IMR-90 (cell line): ENCODE measurements around the gene TENM3. TPM values are rescaled to one million over a fixed set of nuclear protein-coding genes. Genes with fewer than 3 reads are reported as not detected.

Source experiments
- ATAC-seq: fragments of 200-7000 bp; cut with Tn5 transposase; 2 replicates; pipeline ENCODE4 v1.9.1; 2020; ENCODE audit warnings: low read depth, mild to moderate bottlenecking, moderate library complexity
- BruUV-seq: library from RNA; stranded (reverse); fragments of 400-500 nt; replicated peaks from 2 replicates; lab custom pipeline; 2021; lab: Mats Ljungman, UMichigan
- CTCF ChIA-PET: fragments of 300-600 bp; formaldehyde crosslinking; extraction: SDS; loops from one replicate; lab custom pipeline; 2021; ENCODE audit warnings: antibody characterized with exemption; lab: Yijun Ruan, JAX
- POLR2A ChIA-PET: fragments of 300-600 bp; sonication (Branson Sonifier 250); formaldehyde crosslinking; loops from one replicate; lab custom pipeline; 2022; ENCODE audit warnings: antibody characterized with exemption; ENCODE audit not compliant: unreplicated experiment; lab: Charles Lee
- DNase-seq: peaks from one replicate; pipeline ENCODE4 v3.0.0; 2013
- H2AFZ ChIP-seq: replicated peaks from 2 replicates; pipeline ENCODE3; 2013; ENCODE audit warnings: low read length, mild to moderate bottlenecking; ENCODE audit not compliant: poor library complexity
- H2AK5ac ChIP-seq: 2 replicates; pipeline ENCODE4 v1.6.1; 2013; ENCODE audit warnings: low read depth, low read length, inconsistent platforms
- H2AK9ac ChIP-seq: replicated peaks from 2 replicates; pipeline ENCODE3; 2013; ENCODE audit warnings: mild to moderate bottlenecking, low read depth, low read length, moderate library complexity; ENCODE audit not compliant: poor library complexity
- H2BK120ac ChIP-seq: 2 replicates; pipeline ENCODE4 v1.6.1; 2013; ENCODE audit warnings: low read depth, low read length, inconsistent platforms
- H2BK15ac ChIP-seq: 3 replicates; pipeline ENCODE4 v1.6.1; 2013; ENCODE audit warnings: low read depth, low read length, inconsistent platforms
- H2BK20ac ChIP-seq: 2 replicates; pipeline ENCODE4 v1.6.1; 2013; ENCODE audit warnings: low read depth, mild to moderate bottlenecking, inconsistent platforms, low read length, moderate library complexity
- H2BK5ac ChIP-seq: 2 replicates; pipeline ENCODE4 v1.6.1; 2013; ENCODE audit warnings: mild to moderate bottlenecking, low read depth, low read length, inconsistent platforms; ENCODE audit not compliant: poor library complexity, severe bottlenecking
- H3K14ac ChIP-seq: replicated peaks from 2 replicates; pipeline ENCODE4 v1.6.1; 2013; ENCODE audit warnings: low read depth, low read length, inconsistent platforms
- H3K18ac ChIP-seq: 2 replicates; pipeline ENCODE4 v1.6.1; 2013; ENCODE audit warnings: low read depth, low read length, control low read depth
- H3K23ac ChIP-seq: 2 replicates; pipeline ENCODE4 v1.6.1; 2013; ENCODE audit warnings: low read depth, low read length, inconsistent platforms
- H3K27ac ChIP-seq: 2 replicates; pipeline ENCODE4 v1.5.1; 2013; ENCODE audit warnings: mild to moderate bottlenecking, control low read depth, low read length; ENCODE audit not compliant: insufficient read depth
- H3K27me3 ChIP-seq: 2 replicates; pipeline ENCODE4 v1.6.1; 2013; ENCODE audit warnings: low read length; ENCODE audit not compliant: control insufficient read depth, insufficient read depth
- H3K36me3 ChIP-seq: 2 replicates; pipeline ENCODE4 v1.6.1; 2013; ENCODE audit warnings: low read length, mixed read lengths; ENCODE audit not compliant: control insufficient read depth, insufficient read depth
- H3K4ac ChIP-seq: 2 replicates; pipeline ENCODE4 v1.6.1; 2013; ENCODE audit warnings: low read depth, low read length, inconsistent platforms
- H3K4me1 ChIP-seq: 2 replicates; pipeline ENCODE4 v1.6.1; 2013; ENCODE audit warnings: low read length, mixed read lengths; ENCODE audit not compliant: control insufficient read depth, insufficient read depth
- H3K4me2 ChIP-seq: 2 replicates; pipeline ENCODE4 v1.6.1; 2013; ENCODE audit warnings: low read depth, mild to moderate bottlenecking, control low read depth, low read length, moderate library complexity
- H3K4me3 ChIP-seq: 2 replicates; pipeline ENCODE4 v1.5.1; 2013; ENCODE audit warnings: low read depth, mild to moderate bottlenecking, control low read depth, low read length, moderate library complexity; ENCODE audit not compliant: insufficient read depth
- H3K56ac ChIP-seq: 2 replicates; pipeline ENCODE4 v1.6.1; 2013; ENCODE audit warnings: low read length, inconsistent platforms; ENCODE audit not compliant: insufficient read depth; ENCODE audit errors: extremely low read depth
- H3K79me1 ChIP-seq, 2 experiments: 2 replicates each; pipeline ENCODE4 v1.6.1; 2013; ENCODE audit warnings: low read length in 2 of 2, inconsistent platforms in 1 of 2, low read depth in 1 of 2
- H3K9ac ChIP-seq: 2 replicates; pipeline ENCODE4 v1.6.1; 2013; ENCODE audit warnings: low read depth, low read length, control low read depth
- H3K9me1 ChIP-seq: 2 replicates; pipeline ENCODE4 v1.6.1; 2013; ENCODE audit warnings: low read length, inconsistent platforms; ENCODE audit not compliant: insufficient read depth
- H3K9me3 ChIP-seq: 2 replicates; pipeline ENCODE4 v1.6.1; 2013; ENCODE audit warnings: low read length; ENCODE audit not compliant: control insufficient read depth, insufficient read depth
- H4K20me1 ChIP-seq: 2 replicates; pipeline ENCODE4 v1.6.1; 2013; ENCODE audit warnings: low read length, inconsistent platforms; ENCODE audit not compliant: insufficient read depth
- H4K5ac ChIP-seq: 2 replicates; pipeline ENCODE4 v1.6.1; 2013; ENCODE audit warnings: mild to moderate bottlenecking, low read depth, low read length, control low read depth
- H4K8ac ChIP-seq, 2 experiments: 2 replicates each; pipeline ENCODE4 v1.6.1; 2013; ENCODE audit warnings: low read depth in 2 of 2, low read length in 2 of 2, control low read depth in 1 of 2, inconsistent platforms in 1 of 2
- H4K91ac ChIP-seq: 2 replicates; pipeline ENCODE4 v1.6.1; 2013; ENCODE audit warnings: low read depth, low read length, inconsistent platforms; ENCODE audit not compliant: insufficient read depth
- BHLHE40 ChIP-seq: fragments of 150-350 bp; IDR thresholded peaks from 2 replicates; pipeline ENCODE4 v1.6.1; 2016; ENCODE audit warnings: mild to moderate bottlenecking, low read depth, low read length
- CEBPB ChIP-seq: IDR thresholded peaks from 2 replicates; pipeline ENCODE4 v1.6.1; 2012; ENCODE audit warnings: low read depth, low read length, improper control_type of control experiment
- CHD1 ChIP-seq: IDR thresholded peaks from 2 replicates; pipeline ENCODE4 v1.6.1; 2012; ENCODE audit warnings: low read depth, low read length, improper control_type of control experiment
- ELK1 ChIP-seq: fragments of 150-350 bp; IDR thresholded peaks from 2 replicates; pipeline ENCODE4 v1.6.1; 2016; ENCODE audit warnings: low read depth, mild to moderate bottlenecking, low read length, moderate library complexity, borderline replicate concordance
- FOS ChIP-seq: fragments of 150-350 bp; IDR thresholded peaks from 2 replicates; pipeline ENCODE4 v1.6.1; 2016; ENCODE audit warnings: low read depth, low read length
- MAFK ChIP-seq: IDR thresholded peaks from 2 replicates; pipeline ENCODE4 v1.6.1; 2012; ENCODE audit warnings: low read depth, low read length, improper control_type of control experiment
- MAZ ChIP-seq: IDR thresholded peaks from 2 replicates; pipeline ENCODE4 v1.6.1; 2012; ENCODE audit warnings: low read depth, mild to moderate bottlenecking, low read length, improper control_type of control experiment, moderate library complexity, borderline replicate concordance
- MXI1 ChIP-seq: IDR thresholded peaks from 2 replicates; pipeline ENCODE4 v1.6.1; 2012; ENCODE audit warnings: low read depth, mild to moderate bottlenecking, low read length, moderate library complexity, borderline replicate concordance
- NFE2L2 ChIP-seq: fragments of 150-350 bp; IDR thresholded peaks from 2 replicates; pipeline ENCODE4 v1.6.1; 2016; ENCODE audit warnings: low read depth, mild to moderate bottlenecking, low read length
- POLR2A ChIP-seq: IDR thresholded peaks from 2 replicates; pipeline ENCODE4 v1.6.1; 2012; ENCODE audit warnings: mild to moderate bottlenecking, low read depth, low read length
- RAD21 ChIP-seq: IDR thresholded peaks from 2 replicates; pipeline ENCODE4 v1.6.1; 2012; ENCODE audit warnings: low read length, improper control_type of control experiment
- RCOR1 ChIP-seq: IDR thresholded peaks from 2 replicates; pipeline ENCODE4 v1.6.1; 2012; ENCODE audit warnings: mild to moderate bottlenecking, low read length, improper control_type of control experiment; ENCODE audit not compliant: insufficient replicate concordance
- RFX5 ChIP-seq: IDR thresholded peaks from 2 replicates; pipeline ENCODE4 v1.8.0; 2012; ENCODE audit warnings: low read depth, mild to moderate bottlenecking, low read length, moderate library complexity
- SMC3 ChIP-seq: fragments of 150-350 bp; IDR thresholded peaks from 2 replicates; pipeline ENCODE4 v1.6.1; 2016; ENCODE audit warnings: low read depth, mild to moderate bottlenecking, antibody characterized with exemption, low read length, moderate library complexity
- WGBS, 2 experiments: methylation state at CpG; one replicate each; pipeline versions ENCODE4 v1.1.5 to v1.1.7; 2013; ENCODE audit warnings: missing lambda C conversion rate in 2 of 2; ENCODE audit not compliant: insufficient read length in 1 of 2; ENCODE audit errors: extremely low coverage in 2 of 2; 5-methylcytosine and 5-hydroxymethylcytosine counted together
- dilution Hi-C: fragments of 300-500 bp; cut with HindIII; formaldehyde crosslinking; loops from one replicate; pipeline ENCODE4 v1.14.3; 2018; ENCODE audit warnings: low sequenced_read_pairs; ENCODE audit not compliant: unreplicated experiment
- in situ Hi-C: fragments of 300-500 bp; cut with MboI; formaldehyde crosslinking; loops from 3 replicates; pipeline ENCODE4 v1.14.3; 2019; ENCODE audit warnings: low sequenced_read_pairs, inconsistent platforms, mixed read lengths
- intact Hi-C: fragments of 100-400 bp; cut with micrococcal nuclease; formaldehyde crosslinking; loops from 2 replicates; pipeline ENCODE4 v1.10.0; 2022
- polyA plus RNA-seq, 3 experiments: library from polyadenylated mRNA; depleted of rRNA; stranded (reverse); fragments of >200 nt; gene quantifications; 2 replicates each; pipeline ENCODE4 v1.2.3, GENCODE V29; 2012; ENCODE audit warnings: low replicate concordance in 1 of 3
- total RNA-seq: library from RNA; depleted of rRNA; stranded (reverse); fragments of >200 nt; gene quantifications from 2 replicates; pipeline ENCODE4 v1.2.3, GENCODE V29; 2012
- TF ChIP-seq, protein P1 (sequence below): conservative IDR thresholded peaks from 2 replicates; pipeline ENCODE4 v1.5.1; 2012; ENCODE audit warnings: mild to moderate bottlenecking, low read depth, low read length, improper control_type of control experiment
- TF ChIP-seq, protein P2 (sequence below): fragments of 150-350 bp; IDR thresholded peaks from 2 replicates; pipeline ENCODE4 v1.6.1; 2017; ENCODE audit warnings: mild to moderate bottlenecking, antibody characterized with exemption, low read length, low read depth

The TENM3 gene
- total and polyA plus RNA-seq, 2 of the 4 experiments (the other 2 are of a cell fraction): 29.9 to 173 TPM

GRCh38 chr4:182400790-182401189 is 157.6 kb downstream of the TENM3 start:
- no peak for ATAC-seq
- no peaks in the 10 kb centered on the region for H3K4me1 ChIP-seq
- no peaks in the 10 kb centered on the region for H3K9me1 ChIP-seq
- no peaks in the 10 kb centered on the region for H3K27me3 ChIP-seq
- H4K8ac ChIP-seq: no peak overlapping the region
- H4K91ac ChIP-seq: no peak overlapping the region
- DNase-seq: no peak
- no peak overlapping the region for H3K4me2 ChIP-seq
- H3K4me3 ChIP-seq: no peak overlapping the region
- dilution Hi-C loops: no loop called here
- no peak overlapping the region for H3K18ac ChIP-seq
- H2AK5ac ChIP-seq: no peak overlapping the region
- no TSS peak for BruUV-seq
- no peak overlapping the region for H4K5ac ChIP-seq
- H3K9me3 ChIP-seq: no peaks in the 10 kb centered on the region
- no peak overlapping the region for H3K56ac ChIP-seq
- no peak overlapping the region for H2BK120ac ChIP-seq
- WGBS, 2 experiments: no CpG with 5 or more reads among the region's 7 CpGs
- H2BK5ac ChIP-seq: no peak overlapping the region
- in situ Hi-C loops: no loop called here
- TF ChIP-seq FOS: no peak
- no peak for TF ChIP-seq CHD1
- TF ChIP-seq RCOR1: no peak
- TF ChIP-seq MXI1: no peak
- no peak for TF ChIP-seq POLR2A
- TF ChIP-seq CEBPB: no peak
- no peak for TF ChIP-seq RAD21
- TF ChIP-seq, protein P1, sequence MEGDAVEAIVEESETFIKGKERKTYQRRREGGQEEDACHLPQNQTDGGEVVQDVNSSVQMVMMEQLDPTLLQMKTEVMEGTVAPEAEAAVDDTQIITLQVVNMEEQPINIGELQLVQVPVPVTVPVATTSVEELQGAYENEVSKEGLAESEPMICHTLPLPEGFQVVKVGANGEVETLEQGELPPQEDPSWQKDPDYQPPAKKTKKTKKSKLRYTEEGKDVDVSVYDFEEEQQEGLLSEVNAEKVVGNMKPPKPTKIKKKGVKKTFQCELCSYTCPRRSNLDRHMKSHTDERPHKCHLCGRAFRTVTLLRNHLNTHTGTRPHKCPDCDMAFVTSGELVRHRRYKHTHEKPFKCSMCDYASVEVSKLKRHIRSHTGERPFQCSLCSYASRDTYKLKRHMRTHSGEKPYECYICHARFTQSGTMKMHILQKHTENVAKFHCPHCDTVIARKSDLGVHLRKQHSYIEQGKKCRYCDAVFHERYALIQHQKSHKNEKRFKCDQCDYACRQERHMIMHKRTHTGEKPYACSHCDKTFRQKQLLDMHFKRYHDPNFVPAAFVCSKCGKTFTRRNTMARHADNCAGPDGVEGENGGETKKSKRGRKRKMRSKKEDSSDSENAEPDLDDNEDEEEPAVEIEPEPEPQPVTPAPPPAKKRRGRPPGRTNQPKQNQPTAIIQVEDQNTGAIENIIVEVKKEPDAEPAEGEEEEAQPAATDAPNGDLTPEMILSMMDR: no peak
- no peak for TF ChIP-seq BHLHE40
- TF ChIP-seq ELK1: no peak
- TF ChIP-seq MAZ: no peak
- TF ChIP-seq, protein P2, sequence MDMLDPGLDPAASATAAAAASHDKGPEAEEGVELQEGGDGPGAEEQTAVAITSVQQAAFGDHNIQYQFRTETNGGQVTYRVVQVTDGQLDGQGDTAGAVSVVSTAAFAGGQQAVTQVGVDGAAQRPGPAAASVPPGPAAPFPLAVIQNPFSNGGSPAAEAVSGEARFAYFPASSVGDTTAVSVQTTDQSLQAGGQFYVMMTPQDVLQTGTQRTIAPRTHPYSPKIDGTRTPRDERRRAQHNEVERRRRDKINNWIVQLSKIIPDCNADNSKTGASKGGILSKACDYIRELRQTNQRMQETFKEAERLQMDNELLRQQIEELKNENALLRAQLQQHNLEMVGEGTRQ: no peak
- TF ChIP-seq NFE2L2: no peak
- TF ChIP-seq RFX5: no peak
- no peak for TF ChIP-seq MAFK
- no peak for TF ChIP-seq SMC3
- H4K20me1 ChIP-seq: no peaks in the 10 kb centered on the region
- H3K23ac ChIP-seq: no peak overlapping the region
- CTCF ChIA-PET: interaction anchor here (0.6 to 1.1 kb wide), 2 partner anchors 405 to 524 kb away, joined by 3 read pairs; no protein-coding TSS in a partner anchor
- H3K9ac ChIP-seq: no peak overlapping the region
- no peaks in the 10 kb centered on the region for H3K79me1 ChIP-seq
- H3K4ac ChIP-seq: no peak overlapping the region
- POLR2A ChIA-PET: no interaction called here
- intact Hi-C loops: no loop called here
- H3K36me3 ChIP-seq: no peaks in the 10 kb centered on the region
- H2AFZ ChIP-seq: no peak overlapping the region
- no peak overlapping the region for H2BK20ac ChIP-seq
- no peak overlapping the region for H2AK9ac ChIP-seq
- H2BK15ac ChIP-seq: no peak overlapping the region
- no peak overlapping the region for H3K27ac ChIP-seq
- no peak overlapping the region for H3K14ac ChIP-seq
